IPS-18c (cell line): Measurements from ENCODE around the gene KLHDC10.
"Not testable (repeated sequence)": the region's sequence is repeated elsewhere in the genome, so short reads cannot be mapped to it uniquely, and the experiment has no call there.

Experiments
- H3K4me3 ChIP-seq: 2 replicates; pipeline ENCODE4 v1.7.0; 2013; ENCODE audit warnings: low read depth, mild to moderate bottlenecking, low read length, moderate library complexity; ENCODE audit not compliant: insufficient read depth
- H3K9me3 ChIP-seq: one replicate; pipeline ENCODE4 v1.6.1; 2013; ENCODE audit warnings: mild to moderate bottlenecking, low read length, moderate library complexity; ENCODE audit not compliant: control insufficient read depth, insufficient read depth

The KLHDC10 gene

DNA sequence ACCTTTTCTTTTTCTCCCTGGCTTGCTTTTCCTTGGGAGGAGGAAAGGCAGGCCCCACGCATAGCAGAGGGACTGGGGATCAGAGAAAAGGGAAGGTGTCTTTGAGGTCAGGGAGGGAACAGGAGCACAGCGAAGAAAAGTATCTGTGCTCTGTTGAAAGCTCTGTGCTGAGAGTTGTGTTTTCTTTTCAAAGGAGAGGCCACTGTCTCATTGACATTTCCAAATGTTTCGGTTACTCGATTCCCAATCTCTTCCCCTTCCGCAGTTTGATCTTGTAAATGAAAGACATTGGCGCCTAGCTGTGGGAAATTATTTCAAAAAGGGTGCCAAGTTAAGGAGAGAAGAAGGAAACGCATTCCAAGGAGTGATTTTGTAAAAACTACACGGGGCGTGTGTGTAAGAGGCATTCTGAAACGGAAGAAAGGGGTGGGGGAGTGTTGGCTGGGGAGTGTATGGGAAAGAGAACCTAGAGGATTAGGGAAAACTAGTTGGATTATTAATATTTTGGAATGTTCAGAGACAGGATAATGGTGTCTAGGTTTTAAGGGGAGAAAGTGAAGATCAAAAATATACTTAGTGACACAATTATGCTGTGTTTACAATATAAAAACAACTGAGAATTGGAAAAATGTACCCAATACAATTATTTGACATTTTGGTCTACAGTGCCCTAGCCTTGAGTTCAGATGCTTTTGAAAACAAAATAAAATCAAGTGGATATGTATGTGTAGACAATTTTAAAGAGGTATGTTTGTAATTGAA lies 708 bp downstream of the KLHDC10 start:
- Histone ChIP-seq H3K4me3 (peak overlapping the region; percentile 85), H3K9me3 (no peaks in the 10 kb centered on the region)

DNA sequence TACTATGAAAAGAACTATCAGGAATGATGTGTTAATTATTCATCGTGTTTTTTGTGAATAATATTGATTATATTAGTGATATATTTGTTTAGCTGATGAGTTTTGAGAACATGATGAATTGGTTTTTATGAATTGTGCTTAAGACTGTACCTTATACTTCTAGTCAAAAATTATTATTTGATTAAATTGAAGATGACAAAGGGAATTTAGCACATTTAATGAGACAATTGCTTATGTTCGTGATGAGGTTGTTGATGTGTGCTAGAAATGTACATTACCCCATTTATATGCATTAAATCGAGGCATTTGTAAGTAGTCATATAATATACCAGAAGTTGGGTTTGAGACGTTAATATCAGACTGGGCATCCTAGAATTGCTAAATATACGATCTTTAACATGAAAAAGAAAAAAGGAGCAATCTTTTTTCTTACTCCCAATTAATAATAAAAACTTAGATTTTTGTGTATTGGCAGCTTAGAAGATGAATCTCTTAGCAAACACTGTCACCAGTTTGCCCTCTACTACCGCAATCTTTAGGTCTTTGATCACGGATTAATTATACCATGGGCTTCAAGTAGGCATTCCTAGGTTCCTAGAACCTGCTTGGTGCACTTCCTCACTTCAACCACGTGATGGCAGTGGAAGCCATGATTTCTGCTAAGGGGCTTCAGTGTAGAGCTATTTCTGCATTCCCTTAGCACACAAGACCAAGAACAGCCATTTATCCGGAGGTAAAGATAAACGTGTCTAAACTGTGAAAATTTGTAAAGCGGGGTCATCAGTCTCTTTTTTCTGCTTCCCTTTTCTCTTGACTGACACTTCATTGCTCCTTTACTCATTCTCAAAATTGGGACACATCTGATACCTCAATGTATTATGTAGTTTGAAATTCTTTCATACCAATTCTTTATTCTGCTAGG lies 1.6 kb downstream of the KLHDC10 start:
- H3K4me3 ChIP-seq, result no peak overlapping the region

DNA sequence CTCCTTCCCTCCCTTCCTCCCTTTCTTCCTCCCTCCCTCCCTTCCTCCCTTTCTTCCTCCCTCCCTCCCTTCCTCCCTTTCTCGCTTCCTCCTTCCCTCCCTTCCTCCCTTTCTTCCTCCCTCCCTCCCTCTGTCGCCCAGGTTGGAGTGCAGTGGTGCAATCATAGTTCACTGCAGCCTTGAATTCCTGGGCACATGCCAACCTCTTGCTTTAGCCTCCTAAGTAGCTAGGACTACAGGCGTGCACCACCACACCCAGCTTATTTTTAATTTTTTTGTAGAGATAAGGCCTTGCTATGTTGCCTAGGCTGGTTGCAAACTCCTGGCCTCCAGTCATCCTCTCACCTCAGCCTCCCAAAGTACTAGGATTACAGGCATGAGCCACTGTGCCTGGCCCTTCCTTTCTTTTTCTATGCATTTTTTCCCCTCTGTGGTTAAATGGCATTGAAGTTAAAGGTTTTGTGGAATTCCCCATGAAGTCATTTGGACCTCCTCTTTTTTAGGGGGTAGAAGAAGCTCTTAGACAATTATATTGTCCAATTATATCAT lies 9.6 kb downstream of the KLHDC10 start:
- no peak overlapping the region for H3K4me3 ChIP-seq
- H3K9me3 ChIP-seq, result no peaks in the 10 kb centered on the region

More for the DNA sequence above, 1.6 kb downstream of the KLHDC10 start:
- H3K9me3 ChIP-seq, result no peaks in the 10 kb centered on the region

- not testable (repeated sequence) for H3K9me3 ChIP-seq, H3K4me3 ChIP-seq
Measured at GRCh38 chr7:130083497-130083896, 13.2 kb downstream of the KLHDC10 start.

DNA sequence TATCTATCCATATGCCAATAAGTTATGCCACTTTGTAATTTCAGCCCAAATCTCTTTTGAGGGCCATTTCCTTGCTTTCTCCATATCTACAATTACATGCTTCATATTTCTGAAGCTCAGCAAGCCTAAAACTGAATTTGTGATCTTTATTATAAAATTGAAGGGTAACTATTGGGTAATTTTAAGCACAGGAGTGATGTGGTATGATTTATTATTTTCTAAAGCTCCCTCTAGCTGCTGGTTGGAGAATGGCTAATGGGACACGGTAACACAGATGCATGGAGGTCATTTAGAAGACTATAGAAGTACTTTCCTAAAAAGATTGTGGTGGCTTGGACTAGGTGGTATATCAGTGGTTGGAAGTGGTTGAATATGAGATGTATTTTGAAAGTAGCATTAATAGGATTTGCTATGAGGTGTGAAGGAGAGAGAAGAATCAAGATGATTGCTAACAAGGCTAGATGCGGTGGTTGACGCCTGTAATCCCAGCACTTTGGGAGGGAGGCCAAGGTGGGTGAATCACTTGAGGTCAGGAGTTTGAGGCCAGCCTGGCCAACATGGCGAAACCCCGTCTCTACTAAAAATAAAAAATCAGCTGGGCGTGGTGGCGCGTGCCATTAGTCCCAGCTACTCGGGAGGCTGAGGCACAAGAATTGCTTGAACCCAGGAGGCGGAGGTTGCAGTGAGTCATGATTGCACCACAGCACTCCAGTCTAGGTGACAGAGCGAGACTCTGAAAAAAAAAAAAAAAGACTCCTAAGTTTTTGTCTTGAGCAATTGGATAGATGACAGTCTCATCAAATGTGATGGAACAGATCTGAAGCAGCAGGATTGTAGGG lies 13.9 kb downstream of the KLHDC10 start:
- H3K4me3 ChIP-seq, result no peak overlapping the region
- no peaks in the 10 kb centered on the region for H3K9me3 ChIP-seq

GRCh38 chr7:130085235-130085634 lies 14.9 kb downstream of the KLHDC10 start:
- not testable (repeated sequence) for H3K9me3 ChIP-seq, H3K4me3 ChIP-seq

GRCh38 chr7:130086938-130087337 lies 16.6 kb downstream of the KLHDC10 start:
- Histone ChIP-seq H3K9me3 (no peaks in the 10 kb centered on the region), H3K4me3 (no peak overlapping the region)

DNA sequence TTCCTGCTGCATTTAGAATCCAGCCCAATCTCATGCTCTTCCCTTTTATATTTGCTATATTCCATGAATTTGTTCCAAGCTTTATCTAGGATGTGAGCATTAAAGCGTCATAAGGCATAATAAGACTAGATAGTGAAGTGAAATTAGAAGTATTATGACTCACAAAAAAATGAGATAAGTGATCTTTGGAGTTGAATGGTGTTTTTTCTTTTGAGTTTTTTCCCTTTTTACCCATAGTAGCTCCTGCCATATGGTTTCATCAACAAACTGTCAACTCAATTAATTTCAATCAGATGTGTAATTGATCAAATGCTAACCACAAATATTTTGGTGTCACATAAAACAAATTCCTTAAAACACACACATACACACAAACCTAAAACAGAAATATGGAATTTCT lies 17.0 kb downstream of the KLHDC10 start:
- H3K9me3 ChIP-seq, result no peaks in the 10 kb centered on the region

GRCh38 chr7:130090745-130091532 lies 20.6 kb downstream of the KLHDC10 start:
- Histone ChIP-seq H3K4me3 (no peak overlapping the region), H3K9me3 (no peaks in the 10 kb centered on the region)

More for the DNA sequence above, 17.0 kb downstream of the KLHDC10 start:
- H3K4me3 ChIP-seq, result no peak overlapping the region

GRCh38 chr7:130091999-130092398 lies 21.7 kb downstream of the KLHDC10 start:
- H3K9me3 ChIP-seq, result no peaks in the 10 kb centered on the region
- H3K4me3 ChIP-seq, result no peak overlapping the region

- H3K4me3 ChIP-seq, result no peak overlapping the region
- H3K9me3 ChIP-seq, result no peaks in the 10 kb centered on the region
Measured at GRCh38 chr7:130092598-130092997, 22.3 kb downstream of the KLHDC10 start.

DNA sequence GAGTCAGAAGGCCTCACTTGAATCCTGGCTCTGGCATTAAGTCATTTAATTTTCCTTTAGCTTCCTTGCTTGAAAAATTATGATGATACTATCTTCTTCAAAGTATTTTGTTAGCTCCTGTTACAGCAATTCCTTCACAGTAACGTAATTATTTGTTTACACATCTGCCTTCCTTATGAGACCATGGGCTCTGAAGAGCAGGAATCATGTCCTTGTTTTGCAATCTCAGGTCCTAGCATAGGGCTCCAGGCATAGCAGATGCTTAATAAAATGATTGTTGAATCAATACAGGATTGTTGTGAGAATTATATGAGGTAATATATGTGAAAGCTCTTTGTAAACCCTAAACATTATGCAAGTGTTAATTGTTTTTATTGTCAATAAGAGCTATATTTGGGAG lies 25.5 kb downstream of the KLHDC10 start:
- Histone ChIP-seq H3K9me3 (no peaks in the 10 kb centered on the region), H3K4me3 (no peak overlapping the region)

DNA sequence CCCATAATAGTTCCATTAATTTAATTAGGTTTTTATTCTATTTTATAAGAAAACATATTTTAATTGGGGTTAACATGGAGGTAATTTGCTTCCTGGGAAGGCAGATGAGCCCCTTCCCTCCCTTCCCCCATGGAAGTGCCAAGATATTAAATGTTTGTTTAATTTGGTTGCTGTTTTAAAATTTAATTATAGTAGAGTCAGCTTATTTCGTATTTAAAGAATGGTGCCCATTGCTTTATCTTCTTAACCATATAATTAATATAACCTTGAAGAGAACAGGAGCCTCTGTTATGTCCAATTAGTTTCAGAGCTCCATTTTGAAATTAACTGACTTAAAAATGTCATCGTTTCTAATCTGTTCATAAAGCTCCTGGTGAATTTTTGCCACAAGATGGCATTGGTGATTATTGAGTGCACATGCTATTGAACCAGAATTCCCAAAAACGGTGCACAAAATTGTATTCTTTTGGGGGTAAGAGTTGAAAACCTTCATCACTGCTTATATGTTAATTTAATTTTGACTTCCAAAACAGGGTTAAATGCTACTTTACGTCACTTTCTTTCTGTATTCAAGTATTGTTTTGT lies 26.0 kb downstream of the KLHDC10 start:
- Histone ChIP-seq H3K4me3 (no peak overlapping the region), H3K9me3 (no peaks in the 10 kb centered on the region)

DNA sequence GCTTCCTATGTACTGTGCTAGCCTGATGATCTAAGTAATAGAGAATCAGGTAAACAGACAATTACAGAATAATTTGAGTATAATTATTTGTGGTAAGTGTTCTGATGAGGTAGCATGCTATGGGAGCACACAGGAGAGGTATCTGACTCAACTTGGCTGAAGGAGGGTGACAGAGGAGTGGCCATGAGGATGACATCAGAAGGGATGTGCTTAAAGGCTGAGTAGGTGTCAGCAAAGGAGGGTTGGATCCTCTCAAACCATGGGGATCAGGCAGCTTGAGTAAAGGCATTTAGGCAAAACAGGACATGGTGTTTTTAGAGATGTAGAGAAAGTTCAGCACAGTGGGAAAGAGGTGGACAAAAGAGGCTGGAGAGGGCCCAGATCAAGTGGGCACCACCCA lies 29.0 kb downstream of the KLHDC10 start:
- no peak overlapping the region for H3K4me3 ChIP-seq
- no peaks in the 10 kb centered on the region for H3K9me3 ChIP-seq

- Histone ChIP-seq H3K9me3 (no peaks in the 10 kb centered on the region), H3K4me3 (no peak overlapping the region)
Measured at GRCh38 chr7:130102588-130102987, 32.3 kb downstream of the KLHDC10 start.
